H1 (cell line): Measurements from ENCODE around the gene CIPC. TPM values are rescaled to one million over a fixed set of nuclear protein-coding genes. Genes with fewer than 3 reads are reported as not detected.

Experiments
- BRCA1 ChIP-seq: IDR thresholded peaks from 2 replicates; pipeline ENCODE4 v1.6.1; 2012; ENCODE audit warnings: low read depth, low read length, improper control_type of control experiment
- CBX5 ChIP-seq: fragments of 300-800, 300-1000 bp; sonication (generic); IDR thresholded peaks from 2 replicates; pipeline ENCODE4 v1.7.1; 2016; ENCODE audit warnings: antibody characterized with exemption, low read length, low read depth
- CBX8 ChIP-seq: fragments of 300-800, 300-1000 bp; sonication (generic); IDR thresholded peaks from 2 replicates; pipeline ENCODE4 v1.7.1; 2016; ENCODE audit warnings: low read depth, low read length, borderline replicate concordance
- CEBPB ChIP-seq: IDR thresholded peaks from 2 replicates; pipeline ENCODE4 v1.6.1; 2012; ENCODE audit warnings: low read depth, low read length
- CHD1 ChIP-seq: IDR thresholded peaks from 2 replicates; pipeline ENCODE4 v1.6.1; 2012; ENCODE audit warnings: low read depth, low read length, improper control_type of control experiment
- CREB1 ChIP-seq: IDR thresholded peaks from 2 replicates; pipeline ENCODE4 v1.6.1; 2012; ENCODE audit warnings: inconsistent platforms
- E2F6 ChIP-seq: IDR thresholded peaks from 2 replicates; pipeline ENCODE4 v1.6.1; 2012; ENCODE audit warnings: inconsistent platforms
- FOSL1 ChIP-seq: IDR thresholded peaks from 2 replicates; pipeline ENCODE4 v1.6.1; 2011; ENCODE audit warnings: mild to moderate bottlenecking, low read depth, low read length, moderate library complexity; ENCODE audit not compliant: insufficient read depth
- GABPA ChIP-seq: IDR thresholded peaks from 2 replicates; pipeline ENCODE4 v1.6.1; 2011; ENCODE audit warnings: mild to moderate bottlenecking, low read length, moderate library complexity, borderline replicate concordance; ENCODE audit not compliant: insufficient read depth
- GTF2F1 ChIP-seq: IDR thresholded peaks from 2 replicates; pipeline ENCODE4 v1.6.1; 2012; ENCODE audit warnings: low read depth, low read length, improper control_type of control experiment, borderline replicate concordance
- JUND ChIP-seq: IDR thresholded peaks from 2 replicates; pipeline ENCODE4 v1.6.1; 2011; ENCODE audit warnings: mild to moderate bottlenecking, improper control_type of control experiment, low read length
- KDM4A ChIP-seq: IDR thresholded peaks from one replicate; pipeline ENCODE4 v1.7.1; 2012; ENCODE audit warnings: low read depth, mild to moderate bottlenecking, moderate library complexity, low read length, inconsistent platforms; ENCODE audit not compliant: severe bottlenecking
- KDM5A ChIP-seq: fragments of 200-600 bp; IDR thresholded peaks from 2 replicates; pipeline ENCODE4 v1.7.1; 2012; ENCODE audit warnings: mild to moderate bottlenecking, low read length, inconsistent platforms, mixed read lengths
- POLR2A ChIP-seq, 2 experiments: IDR thresholded peaks; 1 replicate in 1 of 2; 2 replicates in 1 of 2; pipeline ENCODE4 v1.6.1; 2011; ENCODE audit warnings: low read depth in 2 of 2, low read length in 2 of 2, mild to moderate bottlenecking in 2 of 2; ENCODE audit errors: control extremely low read depth in 1 of 2
- POU5F1 ChIP-seq: IDR thresholded peaks from 2 replicates; pipeline ENCODE4 v1.6.1; 2011; ENCODE audit warnings: low read depth, mild to moderate bottlenecking, low read length, moderate library complexity
- RXRA ChIP-seq: IDR thresholded peaks from 2 replicates; pipeline ENCODE4 v1.6.1; 2011; ENCODE audit warnings: low read depth, mild to moderate bottlenecking, low read length, moderate library complexity; ENCODE audit not compliant: insufficient read depth
- SIN3A ChIP-seq, 2 experiments: IDR thresholded peaks in 1 of 2; conservative IDR thresholded peaks in 1 of 2; 2 replicates each; pipeline ENCODE4 v1.6.1; 2011 to 2012; ENCODE audit warnings: low read length in 2 of 2, improper control_type of control experiment in 1 of 2, low read depth in 1 of 2, mild to moderate bottlenecking in 1 of 2
- SIX5 ChIP-seq: IDR thresholded peaks from 2 replicates; pipeline ENCODE4 v1.6.1; 2011; ENCODE audit warnings: mild to moderate bottlenecking, low read depth, low read length
- SP1 ChIP-seq: IDR thresholded peaks from 2 replicates; pipeline ENCODE4 v1.6.1; 2011; ENCODE audit warnings: low read depth, low read length
- SP4 ChIP-seq: IDR thresholded peaks from 2 replicates; pipeline ENCODE4 v1.6.1; 2012; ENCODE audit warnings: low read length, inconsistent platforms
- SRF ChIP-seq: IDR thresholded peaks from 2 replicates; pipeline ENCODE4 v1.6.1; 2011; ENCODE audit warnings: mild to moderate bottlenecking, low read depth, low read length, moderate library complexity
- SUZ12 ChIP-seq: fragments of 200-600 bp; sonication (generic); IDR thresholded peaks from 2 replicates; pipeline ENCODE4 v1.6.1; 2012; ENCODE audit warnings: mild to moderate bottlenecking, inconsistent platforms, low read length, moderate library complexity, mixed read lengths
- TAF1 ChIP-seq: IDR thresholded peaks from 2 replicates; pipeline ENCODE4 v1.6.1; 2011; ENCODE audit warnings: mild to moderate bottlenecking, low read depth, low read length
- TBP ChIP-seq: IDR thresholded peaks from 2 replicates; pipeline ENCODE4 v1.6.1; 2011; ENCODE audit warnings: low read depth, low read length, improper control_type of control experiment
- TCF12 ChIP-seq: IDR thresholded peaks from 2 replicates; pipeline ENCODE4 v1.6.1; 2011; ENCODE audit warnings: low read depth, mild to moderate bottlenecking, low read length
- ZNF274 ChIP-seq: IDR thresholded peaks from 2 replicates; pipeline ENCODE4 v1.7.0; 2012; ENCODE audit warnings: low read length, borderline replicate concordance; ENCODE audit errors: extremely low read depth
- polyA plus RNA-seq, 7 experiments: library from polyadenylated mRNA; depleted of rRNA in 3 of 7; stranded (reverse) in 5 of 7; unstranded in 2 of 7; fragments of >200 nt in 5 of 7; fragments of 200-250 nt in 2 of 7; gene quantifications; 1 replicate in 5 of 7; 2 replicates in 1 of 7; 4 replicates in 1 of 7; pipeline versions ENCODE4 v1.2.1 to v1.2.3, GENCODE V29; 2011 to 2013; ENCODE audit warnings: missing spikeins in 2 of 7, mixed read lengths in 2 of 7
- total RNA-seq: library from RNA; stranded (reverse); fragmentation: NEBNext Ultra II Directional; extraction: Animal tissue kit (Norgen Biotek cat#: 25700); gene quantifications from 2 replicates; pipeline ENCODE4 v1.2.1, GENCODE V29; 2021

Gene CIPC
- total and polyA plus RNA-seq, 2 of the 8 experiments (the other 6 are each of a cell fraction or from before 2014, with no cell fraction given) = 13.9 to 32.7 TPM

GRCh38 chr14:77141214-77142004 is 43.4 kb downstream of the CIPC start, which contains the start of gene ZDHHC22 (continued):
- TF ChIP-seq SIN3A (conservative IDR thresholded peaks at IDR 0.05 in 1 of 2, IDR thresholded peaks at IDR 0.05 in 1 of 2; ENCODE audit: low read depth in 1 of 2, low read length in 2 of 2) (peak in 1 of 2 experiments; percentile 39; a peak in 1 of 4 replicates), CHD1 (no peak), CBX5 (no peak), ZNF274 (no peak), E2F6 (no peak), GTF2F1 (no peak), BRCA1 (no peak), KDM5A (no peak), SIX5 (no peak), CREB1 (0 out of 2 replicates have a peak, but pooled peaks have one; percentile 21), KDM4A (peak; percentile 60), GABPA (no peak), JUND (no peak), TAF1 (no peak), SP4 (0 out of 2 replicates have a peak, but pooled peaks have one; percentile 40), TCF12 (no peak), POU5F1 (no peak), FOSL1 (no peak), TBP (peak; percentile 28), CEBPB (no peak), SP1 (no peak), SUZ12 (no peak; the same call in 1 of the 2 replicates), CBX8 (no peak), POLR2A (IDR thresholded peaks at IDR 0.05; ENCODE audit: control extremely low read depth in 1 of 2, low read depth in 2 of 2, low read length in 2 of 2) (no peak), SRF (no peak), RXRA (no peak)
